ENCODE results near the gene MAFF.
"Not testable (repeated sequence)": the region's sequence is repeated elsewhere in the genome, so short reads cannot be mapped to it uniquely, and the experiment has no call there.

MAFF gene

DNA sequence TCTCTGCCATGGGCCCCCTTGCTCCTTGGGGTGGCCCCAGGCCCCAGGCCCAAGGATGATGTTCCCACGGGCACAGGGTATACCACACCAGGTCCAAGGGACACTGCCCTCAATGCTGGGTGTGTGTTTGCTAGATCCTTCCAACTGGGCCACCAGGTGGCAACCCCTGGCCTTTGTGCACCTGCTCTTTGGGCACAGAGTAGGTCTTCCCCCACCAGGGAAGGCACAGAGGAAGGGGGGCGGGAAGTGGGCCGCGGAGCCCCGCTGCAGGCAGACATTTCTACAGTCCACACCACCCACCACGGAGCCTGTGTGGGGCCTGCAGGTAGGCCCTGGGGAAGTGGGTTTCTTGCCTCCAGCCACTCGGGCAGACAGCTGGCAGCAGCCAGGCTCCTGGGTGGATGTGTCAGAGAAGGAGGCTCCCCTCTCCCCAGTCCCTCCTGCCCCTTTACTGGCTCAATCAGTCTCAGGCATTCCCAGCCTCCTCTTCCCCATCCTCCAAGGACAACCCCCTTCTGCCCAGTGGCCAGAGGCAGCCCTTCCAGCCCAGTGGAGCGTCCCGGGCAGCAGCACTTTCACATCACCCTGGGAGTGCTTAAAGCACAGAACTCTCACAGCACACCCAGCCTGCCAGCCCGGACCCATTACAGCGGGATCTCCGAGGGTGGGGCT lies 21.6 kb downstream of the MAFF start:
- DNase-seq (ENCODE audit: low read depth, low spot score): no peak

DNA sequence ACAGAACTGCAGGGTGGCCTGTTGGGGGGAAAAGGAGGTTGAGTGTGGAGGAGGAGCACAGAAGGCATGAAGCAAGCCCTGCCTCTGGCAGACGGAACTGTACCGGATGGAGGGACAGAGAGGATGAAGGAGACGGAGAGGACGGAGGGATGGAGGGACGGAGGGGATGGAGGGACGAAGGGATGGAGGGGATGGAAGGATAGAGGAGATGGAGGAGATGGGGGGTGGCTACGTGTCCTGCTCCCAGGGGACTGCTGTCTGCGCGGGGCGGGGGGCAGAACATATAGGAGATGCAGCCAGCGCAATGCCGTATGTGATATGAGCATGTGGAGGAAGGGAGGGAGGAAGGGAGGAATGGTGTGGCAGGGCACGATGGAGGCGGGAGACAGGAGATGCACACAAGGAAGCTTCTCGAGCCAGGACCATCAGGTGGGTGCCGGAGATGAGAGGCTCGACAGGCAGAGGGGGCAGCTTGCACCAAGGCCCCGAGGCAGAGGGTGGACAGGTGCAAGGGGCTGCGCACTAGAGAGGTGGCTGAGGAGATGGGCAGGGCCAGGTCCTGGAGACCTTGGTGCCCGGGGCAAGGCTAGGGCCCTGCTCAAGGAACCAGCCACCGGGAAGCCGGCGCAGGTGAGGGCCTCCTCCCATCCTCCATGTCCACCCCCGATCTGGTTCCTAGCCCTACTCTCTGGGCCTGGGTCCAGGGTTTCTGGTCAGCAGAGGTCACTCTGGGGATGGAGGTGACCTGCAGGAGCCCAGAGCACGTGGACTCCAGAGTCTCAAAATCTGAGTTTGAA lies 25.3 kb downstream of the MAFF start:
- no peak for DNase-seq (ENCODE audit: low read depth, low spot score)

DNA sequence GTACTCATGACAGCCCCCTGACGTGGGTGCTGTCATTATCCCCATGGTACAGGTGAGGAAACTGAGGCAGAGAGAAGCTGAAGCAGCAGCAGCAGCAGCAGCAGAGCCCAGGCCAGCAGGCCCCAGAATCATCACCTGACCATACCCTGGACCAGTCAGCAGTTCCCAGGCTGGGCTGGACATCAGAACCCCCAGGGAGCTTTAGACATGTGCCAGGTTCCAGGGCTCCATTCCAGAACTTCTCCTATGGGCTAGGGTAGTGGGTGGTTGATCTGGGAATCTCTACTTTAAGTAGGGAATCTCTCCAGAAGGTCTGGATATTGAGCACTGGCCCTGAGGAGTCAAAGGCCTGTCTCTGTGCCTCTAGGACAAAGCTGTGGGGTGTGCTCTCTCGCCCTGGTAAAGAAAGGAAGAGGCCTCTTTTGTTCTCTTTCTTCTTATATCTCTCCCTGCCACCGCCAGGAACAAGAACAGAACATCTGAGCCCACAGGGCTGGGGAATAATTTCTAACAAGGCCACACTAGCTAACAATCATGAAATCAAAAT lies 26.6 kb downstream of the MAFF start:
- no peak for DNase-seq (ENCODE audit: low read depth, low spot score)

DNA sequence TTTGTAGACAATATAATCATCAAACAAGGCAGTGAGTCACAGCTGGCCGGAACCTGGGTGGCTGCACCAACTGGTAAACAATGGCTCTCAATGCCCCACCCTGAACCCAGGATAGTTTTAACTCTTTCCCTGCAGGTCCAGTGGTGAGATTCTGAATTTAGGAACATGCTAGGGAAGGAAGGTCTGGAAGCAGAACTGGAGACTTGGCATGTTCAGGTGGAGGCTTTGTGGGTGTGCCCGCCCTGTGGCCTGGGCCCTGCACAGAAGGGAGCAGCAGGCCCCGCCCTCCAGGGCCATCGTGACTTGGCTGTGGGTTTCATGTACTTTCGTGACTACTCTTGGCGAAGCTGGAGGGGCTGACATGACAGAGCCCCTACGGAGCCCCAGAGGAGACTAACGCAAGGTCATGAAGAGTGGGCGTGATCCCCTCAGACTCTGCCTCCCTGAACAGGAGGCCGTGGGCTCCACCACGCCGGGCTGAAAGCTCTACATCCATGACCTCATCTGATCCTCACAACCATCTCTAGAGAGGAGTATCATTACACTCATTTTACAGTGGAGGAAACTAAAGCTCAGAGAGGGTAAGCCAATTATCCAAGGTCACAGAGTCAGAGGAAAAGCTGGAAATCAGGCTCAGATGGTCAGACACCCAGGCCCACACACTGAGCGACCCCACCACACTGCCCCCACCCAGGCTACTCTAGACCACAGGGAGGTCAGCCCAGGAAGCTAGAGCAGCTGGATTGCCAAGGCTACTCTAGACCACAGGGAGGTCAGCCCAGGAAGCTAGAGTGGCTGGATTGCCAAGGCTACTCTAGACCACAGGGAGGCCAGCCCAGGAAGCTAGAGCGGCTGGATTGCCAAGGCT lies 27.3 kb downstream of the MAFF start:
- peak; percentile 64 for DNase-seq (ENCODE audit: low read depth, low spot score)

DNA sequence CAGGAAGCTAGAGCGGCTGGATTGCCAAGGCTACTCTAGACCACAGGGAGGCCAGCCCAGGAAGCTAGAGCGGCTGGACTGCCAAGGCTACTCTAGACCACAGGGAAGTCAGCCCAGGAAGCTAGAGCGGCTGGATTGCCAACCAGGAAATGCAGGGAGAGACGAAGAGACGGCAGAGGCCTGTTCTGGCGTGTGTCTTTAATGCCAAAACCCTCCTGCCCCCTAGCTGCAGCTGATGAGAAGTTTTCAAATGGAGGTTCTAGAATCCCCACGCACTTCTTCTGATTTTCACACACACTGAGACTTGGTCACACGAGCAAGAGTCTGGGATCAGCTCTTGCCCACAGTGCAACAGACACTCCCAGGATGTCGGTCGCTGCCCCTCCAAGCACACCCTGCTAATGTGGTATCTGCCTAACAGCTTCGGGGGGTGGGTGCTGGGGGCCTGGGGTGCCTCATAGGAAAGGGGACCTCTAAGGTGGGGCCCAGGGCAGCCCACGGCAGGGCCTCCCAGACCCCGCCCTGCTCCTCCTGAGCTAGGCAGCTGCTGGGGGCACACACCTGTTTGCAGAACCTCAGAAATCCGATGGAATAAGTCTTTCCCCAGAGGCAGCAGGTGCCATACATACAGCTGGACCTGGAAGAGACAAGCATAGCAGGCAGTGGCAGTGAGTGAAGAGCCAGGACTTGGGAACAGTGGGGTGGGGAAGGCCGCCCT lies 28.5 kb downstream of the MAFF start:
- no peak for DNase-seq (ENCODE audit: low read depth, low spot score)

DNA sequence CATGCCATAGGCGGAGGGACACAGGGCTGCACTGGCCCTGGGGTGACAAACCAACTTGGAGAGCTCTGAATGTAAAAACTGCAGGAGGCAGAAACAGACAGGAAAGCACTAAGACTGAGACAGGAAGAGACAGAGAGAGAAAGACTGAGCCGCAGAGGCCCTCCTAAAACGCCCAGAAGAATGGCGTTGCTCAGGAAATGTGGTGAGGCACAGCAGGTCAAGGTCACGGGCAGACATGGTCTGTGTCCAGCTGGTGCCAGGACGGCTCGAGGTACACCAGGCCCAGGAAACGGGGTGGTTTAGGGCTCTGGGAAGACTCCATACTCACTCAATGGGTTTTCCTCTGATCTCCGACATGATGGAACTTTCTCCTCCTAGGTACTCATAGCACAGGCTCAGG lies 29.1 kb downstream of the MAFF start:
- DNase-seq (ENCODE audit: low read depth, low spot score): no peak

DNA sequence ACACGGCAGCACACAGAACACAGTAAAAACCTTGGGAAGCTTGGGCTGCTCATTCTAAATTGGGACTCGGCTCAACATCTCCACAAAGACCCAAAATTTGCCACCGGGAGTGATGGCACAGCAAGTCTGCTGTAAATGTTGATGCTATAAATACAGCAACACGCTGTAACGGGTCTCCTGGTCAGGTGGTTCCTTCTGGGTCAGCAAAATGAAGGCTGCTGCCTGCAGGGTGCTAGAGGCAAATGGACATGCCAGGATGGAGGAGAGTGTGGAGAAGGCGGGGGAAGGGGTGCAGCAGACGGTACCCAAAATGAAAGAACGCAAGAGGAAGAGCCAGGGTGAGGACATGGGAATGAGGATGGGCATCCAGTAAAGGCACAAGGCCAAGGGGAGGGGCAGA lies 30.4 kb downstream of the MAFF start:
- no peak for DNase-seq (ENCODE audit: low read depth, low spot score)

DNA sequence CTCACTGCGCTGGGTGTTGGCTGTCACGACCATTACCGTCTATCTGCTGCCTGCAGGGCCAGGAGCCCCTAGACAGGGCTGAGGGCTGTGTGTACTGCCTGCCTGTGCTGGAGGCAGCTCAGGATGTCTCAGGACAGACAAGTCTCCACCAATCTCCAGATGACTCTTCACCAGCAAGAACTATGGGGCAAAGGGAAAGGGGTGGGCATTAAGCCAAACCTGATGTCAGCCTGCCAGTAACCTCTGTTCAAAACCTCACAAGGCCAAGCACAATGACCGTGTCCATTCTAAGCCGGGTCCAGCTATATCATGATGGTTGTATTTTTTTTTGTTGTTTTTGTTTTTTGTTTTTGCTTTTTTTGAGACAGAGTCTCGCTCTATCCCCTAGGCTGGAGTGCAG lies 31.6 kb downstream of the MAFF start:
- no peak for DNase-seq (ENCODE audit: low read depth, low spot score)

DNA sequence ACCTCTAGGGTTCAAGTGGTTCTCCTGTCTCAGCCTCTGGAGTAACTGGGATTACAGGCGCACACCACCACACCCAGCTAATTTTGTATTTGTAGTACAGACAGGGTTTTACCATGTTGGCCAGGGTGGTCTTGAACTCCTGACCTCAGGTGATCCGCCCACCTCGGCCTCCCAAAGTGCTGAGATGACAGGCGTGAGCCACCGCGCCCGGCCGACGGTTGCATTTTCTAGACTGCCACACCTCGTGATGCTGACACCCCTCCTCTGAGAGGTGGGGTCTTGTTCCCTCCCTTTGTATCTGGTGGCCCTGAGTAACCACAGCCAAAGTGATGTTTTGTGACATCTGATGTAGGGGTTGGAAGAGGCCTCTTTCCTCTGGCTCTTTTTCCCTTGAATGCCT lies 32.1 kb downstream of the MAFF start:
- DNase-seq (ENCODE audit: low read depth, low spot score): not testable (repeated sequence)

DNA sequence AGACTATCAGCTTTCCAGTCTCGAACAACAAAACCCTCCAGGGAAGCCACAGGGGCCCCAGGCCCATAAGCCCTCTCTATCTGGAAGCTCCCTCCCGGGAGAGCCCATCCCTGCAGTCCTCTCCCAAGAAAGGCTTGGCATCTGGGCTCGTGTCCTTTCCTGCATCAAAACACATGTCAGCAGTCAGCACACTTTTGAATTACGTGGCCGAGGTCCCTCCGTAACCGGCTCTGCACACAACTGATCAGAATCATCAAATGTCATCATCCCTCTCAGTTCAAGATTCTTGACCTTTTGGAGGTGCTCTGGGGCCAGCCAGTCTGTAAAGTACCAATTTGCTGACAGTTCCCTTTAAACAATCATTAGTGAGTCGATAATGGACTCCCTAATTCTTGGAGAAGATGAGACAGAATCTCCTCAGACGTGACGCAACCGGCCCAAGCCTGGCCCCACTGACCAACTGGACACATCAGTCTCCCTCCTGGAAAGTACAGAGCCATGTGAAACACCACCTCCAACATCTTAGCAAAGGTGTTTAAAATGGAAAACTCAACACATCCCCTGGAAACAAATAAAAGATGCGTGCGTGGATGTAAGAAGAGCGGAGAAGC lies 33.6 kb downstream of the MAFF start:
- no peak for DNase-seq (ENCODE audit: low read depth, low spot score)

DNA sequence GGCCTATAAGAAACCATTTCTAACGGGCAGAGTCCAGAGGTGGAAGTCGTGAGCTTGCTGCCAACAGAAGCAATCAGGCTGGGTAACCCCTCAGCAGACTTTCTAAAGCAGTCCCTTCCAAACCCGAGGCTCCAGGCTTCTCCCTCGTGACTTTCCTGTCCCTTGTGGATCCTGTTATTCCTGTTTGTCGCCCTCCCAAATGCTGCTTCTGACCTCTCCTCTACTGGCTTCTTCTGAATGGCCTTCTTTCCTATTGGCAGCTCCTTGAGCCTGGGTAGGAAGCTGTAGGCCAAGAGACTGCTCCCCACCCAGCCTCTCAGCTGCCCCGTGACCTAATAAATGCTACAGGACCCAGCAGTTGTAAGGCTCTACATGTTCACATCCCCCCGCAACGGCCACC lies 35.0 kb downstream of the MAFF start:
- DNase-seq (ENCODE audit: low read depth, low spot score): no peak

DNA sequence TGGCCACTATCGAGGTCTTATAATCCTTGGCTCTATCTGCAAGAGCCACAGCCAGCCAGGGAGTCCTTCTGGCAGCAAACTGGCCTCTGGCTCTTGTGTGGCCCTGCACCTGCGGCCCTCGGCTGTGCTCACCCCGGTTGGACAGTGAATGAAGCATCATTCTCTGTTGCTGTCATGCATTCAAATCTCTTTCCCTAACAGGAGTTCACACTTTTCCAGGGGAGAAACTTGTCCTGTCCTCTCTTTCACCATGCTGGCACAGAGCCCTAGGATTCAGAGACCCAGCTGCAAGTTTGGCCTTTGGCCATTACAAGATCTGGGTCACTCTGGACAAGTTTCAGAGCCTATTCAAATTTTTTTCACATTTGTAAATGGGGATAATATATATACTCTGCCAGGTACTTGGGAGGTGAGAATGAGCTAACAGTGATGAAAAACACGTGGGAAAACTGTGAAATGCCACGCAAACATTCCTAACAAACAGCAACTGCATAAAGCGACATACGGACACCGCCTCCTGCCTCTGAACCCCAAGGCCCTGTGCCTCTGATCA lies 36.8 kb downstream of the MAFF start:
- DNase-seq (ENCODE audit: low read depth, low spot score): no peak

DNA sequence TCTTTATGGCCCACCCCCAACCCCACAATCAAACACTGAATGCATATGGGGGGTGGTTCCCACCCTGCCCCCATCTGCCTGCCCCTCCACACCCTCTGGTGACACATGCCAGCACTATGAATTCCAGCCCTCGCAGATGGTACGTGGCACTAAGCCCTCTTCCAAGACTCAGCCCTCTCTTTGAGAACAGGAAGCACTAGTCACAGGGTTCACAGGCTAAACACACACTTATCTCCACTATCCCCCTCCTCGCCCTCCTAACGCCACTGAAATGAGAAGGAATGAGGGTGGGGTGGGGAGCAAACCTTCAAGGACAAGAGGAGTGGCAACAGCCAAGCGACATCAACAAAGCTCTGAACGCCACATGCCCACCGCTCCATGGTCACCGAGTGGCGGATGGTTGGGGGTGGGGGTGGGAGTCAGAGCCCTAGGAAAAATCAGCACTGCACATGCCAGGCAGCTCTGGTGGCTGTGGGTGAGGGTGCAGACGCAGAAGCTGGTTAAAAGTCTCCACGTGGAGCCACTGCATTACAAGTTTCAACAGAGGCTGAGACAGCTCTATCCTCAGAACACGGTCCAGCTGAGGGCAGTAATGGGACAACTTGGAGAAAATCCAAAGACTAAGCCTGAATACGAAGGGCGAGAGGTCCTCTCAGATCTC lies 37.4 kb downstream of the MAFF start:
- peak; percentile 91 for DNase-seq (ENCODE audit: low read depth, low spot score)

DNA sequence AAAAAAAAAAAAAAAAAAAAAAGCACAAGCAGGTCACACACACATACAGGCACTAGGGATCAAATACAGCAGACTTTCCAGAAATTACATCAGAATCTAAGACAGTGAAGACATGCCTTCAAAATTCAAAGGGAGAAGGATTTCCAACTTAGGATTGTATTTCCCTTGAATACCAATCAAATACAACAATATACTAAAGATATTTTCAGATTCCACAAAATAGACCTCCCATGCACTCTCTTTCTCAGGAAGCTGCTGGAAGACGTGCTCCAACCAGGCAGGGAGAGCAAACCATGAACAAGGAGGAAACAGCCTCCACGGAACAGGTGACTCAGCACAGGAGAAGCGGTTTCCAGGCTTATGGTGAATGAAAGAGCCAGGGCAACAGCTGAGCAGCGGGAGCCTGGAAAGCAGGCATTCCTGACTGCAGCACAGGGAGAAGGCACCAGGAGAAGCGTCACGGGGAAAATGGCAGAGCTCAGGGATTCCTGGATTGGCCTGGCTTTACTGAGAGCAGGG lies 39.0 kb downstream of the MAFF start:
- peak; percentile 95 for DNase-seq (ENCODE audit: low read depth, low spot score)

DNA sequence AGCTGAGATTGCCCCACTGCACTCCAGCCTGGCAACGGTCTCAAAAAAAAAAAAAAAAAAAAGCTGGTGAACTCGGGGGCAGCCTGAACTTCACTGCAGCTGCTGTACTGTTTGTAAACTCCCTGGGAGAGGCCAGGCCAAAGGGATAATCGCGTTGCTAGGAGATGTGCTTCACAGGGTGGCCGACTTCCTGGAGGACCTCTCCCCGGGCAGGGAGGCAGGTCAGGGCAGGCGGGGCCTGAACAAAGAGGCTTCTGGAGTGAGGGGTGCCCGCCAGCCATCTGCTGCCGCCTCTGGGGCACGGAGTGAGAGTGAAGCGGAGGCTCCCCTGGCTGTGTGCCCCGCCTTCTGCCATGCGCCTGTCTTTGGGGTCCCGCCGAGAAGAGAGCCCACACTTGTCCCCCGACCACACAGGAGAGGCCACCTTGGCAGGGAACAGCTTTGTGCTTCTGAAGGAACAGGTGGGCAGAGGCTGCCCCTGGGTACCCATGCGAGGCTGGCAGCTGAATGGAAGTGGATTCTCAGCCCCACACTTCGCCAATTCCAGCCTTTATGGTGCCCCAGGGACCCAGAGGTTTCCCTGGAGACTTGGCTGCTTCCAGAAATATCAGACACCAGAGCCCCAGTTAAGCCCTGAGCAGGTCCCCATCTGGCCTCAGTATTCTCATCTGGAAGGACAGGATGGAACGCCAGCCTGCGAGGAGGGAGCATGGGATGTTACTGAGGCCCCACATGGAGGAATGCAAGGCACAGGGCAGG lies 41.4 kb downstream of the MAFF start:
- DNase-seq (ENCODE audit: low read depth, low spot score): peak; percentile 46

DNA sequence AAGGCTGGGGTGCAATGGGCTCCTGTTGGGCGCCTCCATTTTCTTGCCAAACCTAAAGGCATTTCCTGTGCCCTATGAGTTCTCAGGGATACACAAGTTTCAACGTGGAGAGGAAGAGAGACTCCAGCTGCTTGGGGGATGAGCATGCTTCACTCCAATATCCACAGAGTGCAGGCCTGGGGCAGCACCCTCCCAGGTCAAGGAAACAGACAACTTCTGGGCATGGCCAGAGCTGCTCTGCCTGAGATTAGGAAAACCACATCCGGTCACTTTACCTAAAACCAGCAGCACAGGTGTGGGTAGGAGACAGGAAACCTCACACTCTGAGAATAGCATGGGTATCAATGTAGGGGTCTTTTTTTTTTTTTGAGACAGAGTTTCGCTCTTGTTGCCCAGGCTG lies 42.3 kb downstream of the MAFF start:
- no peak for DNase-seq (ENCODE audit: low read depth, low spot score)

DNA sequence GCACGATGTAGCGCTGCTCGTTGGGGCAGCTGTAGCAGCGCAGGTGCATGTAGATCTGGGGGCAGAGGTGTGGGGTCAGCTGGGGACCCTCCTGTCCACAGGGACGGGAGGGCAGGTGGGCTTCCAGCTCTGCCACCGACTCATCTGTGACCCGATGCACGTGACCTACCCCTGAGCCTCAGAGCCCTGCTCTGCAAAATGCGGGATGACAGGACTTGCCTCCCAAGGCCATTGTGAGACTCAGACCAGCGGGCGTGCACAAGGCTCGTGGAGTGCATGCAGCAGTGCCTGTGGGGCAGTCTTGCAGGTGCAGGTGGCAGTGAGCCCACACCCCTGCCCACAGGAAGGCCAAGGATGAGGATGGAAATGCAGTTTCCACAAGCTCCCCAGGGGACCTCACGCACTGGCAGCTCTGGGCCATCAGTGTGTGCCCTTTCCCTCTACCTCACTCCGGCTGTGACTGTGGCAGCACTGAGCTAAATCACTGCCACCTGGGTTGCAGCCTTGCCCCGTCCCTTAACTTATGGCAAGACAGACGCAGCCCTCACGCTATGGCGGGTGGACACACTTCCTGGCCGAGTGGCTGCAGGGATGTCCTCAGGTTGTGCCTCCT lies 44.4 kb downstream of the MAFF start:
- DNase-seq (ENCODE audit: low read depth, low spot score): no peak

DNA sequence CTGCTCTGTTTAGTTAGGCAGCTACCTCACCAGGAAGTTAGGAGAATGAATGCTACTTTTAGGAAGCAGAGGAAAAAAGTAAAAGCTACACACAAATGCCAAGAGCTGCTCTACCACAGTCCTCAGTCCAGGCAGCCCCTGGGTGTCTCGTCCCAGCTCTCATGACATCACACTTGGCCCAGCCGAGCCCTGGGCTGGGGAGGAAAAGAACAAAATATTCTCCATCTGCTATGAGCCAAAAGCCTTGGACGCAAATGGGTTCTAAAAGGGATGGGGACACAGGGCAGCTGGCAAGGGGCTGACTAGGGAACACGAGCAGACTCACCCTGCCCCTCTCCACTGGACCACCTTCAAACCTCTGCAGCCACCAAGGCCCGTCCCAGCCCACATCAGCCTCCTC lies 44.9 kb downstream of the MAFF start:
- DNase-seq (ENCODE audit: low read depth, low spot score): no peak

DNA sequence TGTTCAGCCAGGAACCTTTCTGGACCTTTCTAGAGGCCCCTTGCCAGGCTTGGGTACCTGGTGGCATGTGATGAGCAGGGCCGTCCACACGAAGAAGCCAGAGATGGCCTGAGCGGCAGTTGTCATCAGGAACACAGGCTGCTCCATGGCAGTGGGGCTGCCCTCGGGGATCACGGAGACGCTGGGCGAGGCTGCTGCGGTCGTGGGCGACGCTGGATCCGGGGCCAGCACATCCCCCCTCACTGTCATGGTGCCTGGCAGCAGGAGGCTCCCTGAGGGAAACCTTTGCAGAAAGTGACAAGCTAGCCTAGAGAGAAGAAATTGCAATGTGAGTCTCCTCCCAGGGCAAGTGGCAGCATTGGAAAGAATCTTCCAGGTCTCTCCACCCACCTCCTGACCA lies 45.9 kb downstream of the MAFF start:
- no peak for DNase-seq (ENCODE audit: low read depth, low spot score)

Measured in astrocyte of the hippocampus (primary cell).